ENCODE data around the gene MIEF1.

Gene MIEF1

GRCh38 chr22:39556970-39557841 is 55.1 kb downstream of the MIEF1 start:
- no peaks in the 10 kb centered on the region for H3K36me3 ChIP-seq (ENCODE audit: control insufficient read depth, insufficient read depth, low read length)
- peaks cover 27% of the 10 kb centered on the region for H3K27me3 ChIP-seq (ENCODE audit: control insufficient read depth, insufficient read depth, low read length)
- no peak overlapping the region for H3K27ac ChIP-seq (ENCODE audit: low read depth, low read length)
- no peaks in the 10 kb centered on the region for H3K4me1 ChIP-seq (ENCODE audit: control insufficient read depth, insufficient read depth, low read length)
- H3K4me3 ChIP-seq (ENCODE audit: low read length): no peak overlapping the region
- H3K9ac ChIP-seq (ENCODE audit: low read length): no peak overlapping the region

GRCh38 chr22:39558254-39558727 is 56.2 kb downstream of the MIEF1 start:
- no peak overlapping the region for H3K27ac ChIP-seq (ENCODE audit: low read depth, low read length)
- no peak overlapping the region for H3K9ac ChIP-seq (ENCODE audit: low read length)
- H3K27me3 ChIP-seq (ENCODE audit: control insufficient read depth, insufficient read depth, low read length): peaks cover 23% of the 10 kb centered on the region
- H3K4me1 ChIP-seq (ENCODE audit: control insufficient read depth, insufficient read depth, low read length): no peaks in the 10 kb centered on the region
- H3K4me3 ChIP-seq (ENCODE audit: low read length): no peak overlapping the region
- no peaks in the 10 kb centered on the region for H3K36me3 ChIP-seq (ENCODE audit: control insufficient read depth, insufficient read depth, low read length)

- Histone ChIP-seq H3K36me3 (ENCODE audit: control insufficient read depth, insufficient read depth, low read length) (no peaks in the 10 kb centered on the region), H3K27me3 (ENCODE audit: control insufficient read depth, insufficient read depth, low read length) (peaks cover 23% of the 10 kb centered on the region), H3K4me1 (ENCODE audit: control insufficient read depth, insufficient read depth, low read length) (no peaks in the 10 kb centered on the region), H3K9ac (ENCODE audit: low read length) (no peak overlapping the region), H3K4me3 (ENCODE audit: low read length) (no peak overlapping the region), H3K27ac (ENCODE audit: low read depth, low read length) (no peak overlapping the region)
These were observed 56.9 kb downstream of the MIEF1 start for GRCh38 chr22:39558950-39559349.

- H3K27ac ChIP-seq (ENCODE audit: low read depth, low read length): no peak overlapping the region
- H3K36me3 ChIP-seq (ENCODE audit: control insufficient read depth, insufficient read depth, low read length): no peaks in the 10 kb centered on the region
- no peak overlapping the region for H3K4me3 ChIP-seq (ENCODE audit: low read length)
- H3K9ac ChIP-seq (ENCODE audit: low read length): no peak overlapping the region
- peaks cover 25% of the 10 kb centered on the region for H3K27me3 ChIP-seq (ENCODE audit: control insufficient read depth, insufficient read depth, low read length)
- H3K4me1 ChIP-seq (ENCODE audit: control insufficient read depth, insufficient read depth, low read length): no peaks in the 10 kb centered on the region
These were observed 57.5 kb downstream of the MIEF1 start for GRCh38 chr22:39559456-39560105.

GRCh38 chr22:39560127-39560526 is 58.0 kb downstream of the MIEF1 start:
- H3K27ac ChIP-seq (ENCODE audit: low read depth, low read length): no peak overlapping the region
- H3K4me1 ChIP-seq (ENCODE audit: control insufficient read depth, insufficient read depth, low read length): no peaks in the 10 kb centered on the region
- H3K27me3 ChIP-seq (ENCODE audit: control insufficient read depth, insufficient read depth, low read length): peaks cover 25% of the 10 kb centered on the region
- H3K36me3 ChIP-seq (ENCODE audit: control insufficient read depth, insufficient read depth, low read length): no peaks in the 10 kb centered on the region
- H3K4me3 ChIP-seq (ENCODE audit: low read length): no peak overlapping the region
- no peak overlapping the region for H3K9ac ChIP-seq (ENCODE audit: low read length)

- Histone ChIP-seq H3K4me1 (ENCODE audit: control insufficient read depth, insufficient read depth, low read length) (no peaks in the 10 kb centered on the region), H3K27ac (ENCODE audit: low read depth, low read length) (no peak overlapping the region), H3K27me3 (ENCODE audit: control insufficient read depth, insufficient read depth, low read length) (peaks cover 12% of the 10 kb centered on the region), H3K9ac (ENCODE audit: low read length) (no peak overlapping the region), H3K4me3 (ENCODE audit: low read length) (no peak overlapping the region), H3K36me3 (ENCODE audit: control insufficient read depth, insufficient read depth, low read length) (no peaks in the 10 kb centered on the region)
These were observed 60.9 kb downstream of the MIEF1 start for GRCh38 chr22:39562839-39563489.

- Histone ChIP-seq H3K27ac (ENCODE audit: low read depth, low read length) (no peak overlapping the region), H3K9ac (ENCODE audit: low read length) (no peak overlapping the region), H3K4me1 (ENCODE audit: control insufficient read depth, insufficient read depth, low read length) (no peaks in the 10 kb centered on the region), H3K27me3 (ENCODE audit: control insufficient read depth, insufficient read depth, low read length) (peaks cover 6% of the 10 kb centered on the region), H3K4me3 (ENCODE audit: low read length) (no peak overlapping the region), H3K36me3 (ENCODE audit: control insufficient read depth, insufficient read depth, low read length) (no peaks in the 10 kb centered on the region)
These were observed 61.7 kb downstream of the MIEF1 start for GRCh38 chr22:39563571-39564428.

GRCh38 chr22:39565414-39565944 is 63.4 kb downstream of the MIEF1 start:
- Histone ChIP-seq H3K36me3 (ENCODE audit: control insufficient read depth, insufficient read depth, low read length) (no peaks in the 10 kb centered on the region), H3K4me3 (ENCODE audit: low read length) (no peak overlapping the region), H3K4me1 (ENCODE audit: control insufficient read depth, insufficient read depth, low read length) (no peaks in the 10 kb centered on the region), H3K9ac (ENCODE audit: low read length) (no peak overlapping the region), H3K27me3 (ENCODE audit: control insufficient read depth, insufficient read depth, low read length) (peaks cover 2% of the 10 kb centered on the region), H3K27ac (ENCODE audit: low read depth, low read length) (no peak overlapping the region)

- Histone ChIP-seq H3K36me3 (ENCODE audit: control insufficient read depth, insufficient read depth, low read length) (no peaks in the 10 kb centered on the region), H3K27ac (ENCODE audit: low read depth, low read length) (no peak overlapping the region), H3K4me3 (ENCODE audit: low read length) (no peak overlapping the region), H3K27me3 (ENCODE audit: control insufficient read depth, insufficient read depth, low read length) (peaks cover 6% of the 10 kb centered on the region), H3K9ac (ENCODE audit: low read length) (no peak overlapping the region), H3K4me1 (ENCODE audit: control insufficient read depth, insufficient read depth, low read length) (no peaks in the 10 kb centered on the region)
These were observed 65.3 kb downstream of the MIEF1 start for GRCh38 chr22:39567135-39567946.
